IMR-90 (cell line): ENCODE results near the gene HOXD9.

ENCODE experiments used
- CEBPB ChIP-seq: IDR thresholded peaks from 2 replicates; pipeline ENCODE4 v1.6.1; 2012; ENCODE audit warnings: low read depth, low read length, improper control_type of control experiment
- FOS ChIP-seq: fragments of 150-350 bp; IDR thresholded peaks from 2 replicates; pipeline ENCODE4 v1.6.1; 2016; ENCODE audit warnings: low read depth, low read length
- MAFK ChIP-seq: IDR thresholded peaks from 2 replicates; pipeline ENCODE4 v1.6.1; 2012; ENCODE audit warnings: low read depth, low read length, improper control_type of control experiment
- MAZ ChIP-seq: IDR thresholded peaks from 2 replicates; pipeline ENCODE4 v1.6.1; 2012; ENCODE audit warnings: low read depth, mild to moderate bottlenecking, low read length, improper control_type of control experiment, moderate library complexity, borderline replicate concordance
- MXI1 ChIP-seq: IDR thresholded peaks from 2 replicates; pipeline ENCODE4 v1.6.1; 2012; ENCODE audit warnings: low read depth, mild to moderate bottlenecking, low read length, moderate library complexity, borderline replicate concordance
- POLR2A ChIP-seq: IDR thresholded peaks from 2 replicates; pipeline ENCODE4 v1.6.1; 2012; ENCODE audit warnings: mild to moderate bottlenecking, low read depth, low read length
- RCOR1 ChIP-seq: IDR thresholded peaks from 2 replicates; pipeline ENCODE4 v1.6.1; 2012; ENCODE audit warnings: mild to moderate bottlenecking, low read length, improper control_type of control experiment; ENCODE audit not compliant: insufficient replicate concordance
- SMC3 ChIP-seq: fragments of 150-350 bp; IDR thresholded peaks from 2 replicates; pipeline ENCODE4 v1.6.1; 2016; ENCODE audit warnings: low read depth, mild to moderate bottlenecking, antibody characterized with exemption, low read length, moderate library complexity
- USF2 ChIP-seq: fragments of 150-350 bp; IDR thresholded peaks from 2 replicates; pipeline ENCODE4 v1.6.1; 2017; ENCODE audit warnings: mild to moderate bottlenecking, antibody characterized with exemption, low read length, low read depth
- TF ChIP-seq, protein P1 (sequence below): conservative IDR thresholded peaks from 2 replicates; pipeline ENCODE4 v1.5.1; 2012; ENCODE audit warnings: mild to moderate bottlenecking, low read depth, low read length, improper control_type of control experiment

DNA sequence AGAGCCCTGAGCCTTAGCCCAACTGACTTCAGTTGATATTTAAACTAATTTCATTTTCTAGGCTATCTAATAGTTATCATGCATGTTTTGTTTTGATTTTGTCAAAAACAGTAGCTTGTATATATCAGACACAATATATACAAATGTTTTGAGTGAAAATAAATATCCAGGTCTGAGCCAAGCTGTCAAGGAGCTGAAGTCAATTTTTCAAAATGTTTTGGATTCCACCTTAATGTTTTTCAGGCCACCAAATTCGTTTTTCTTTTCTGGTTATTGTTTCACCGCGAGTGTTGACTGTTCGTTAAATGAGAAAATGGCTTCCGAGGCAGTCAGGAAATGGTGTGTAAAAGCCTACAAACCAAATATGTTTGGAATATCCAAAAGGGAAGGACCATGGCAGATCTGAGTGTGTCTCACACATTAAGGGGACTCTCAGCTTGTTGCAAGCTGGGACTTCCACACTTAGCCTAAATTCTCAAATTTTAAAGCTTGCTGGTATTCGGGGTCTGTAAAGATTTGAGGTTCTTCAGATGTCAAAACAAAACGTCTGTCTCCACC, 20.1 kb upstream of the HOXD9 start:
- no peak for TF ChIP-seq MAFK
- TF ChIP-seq, protein P1, sequence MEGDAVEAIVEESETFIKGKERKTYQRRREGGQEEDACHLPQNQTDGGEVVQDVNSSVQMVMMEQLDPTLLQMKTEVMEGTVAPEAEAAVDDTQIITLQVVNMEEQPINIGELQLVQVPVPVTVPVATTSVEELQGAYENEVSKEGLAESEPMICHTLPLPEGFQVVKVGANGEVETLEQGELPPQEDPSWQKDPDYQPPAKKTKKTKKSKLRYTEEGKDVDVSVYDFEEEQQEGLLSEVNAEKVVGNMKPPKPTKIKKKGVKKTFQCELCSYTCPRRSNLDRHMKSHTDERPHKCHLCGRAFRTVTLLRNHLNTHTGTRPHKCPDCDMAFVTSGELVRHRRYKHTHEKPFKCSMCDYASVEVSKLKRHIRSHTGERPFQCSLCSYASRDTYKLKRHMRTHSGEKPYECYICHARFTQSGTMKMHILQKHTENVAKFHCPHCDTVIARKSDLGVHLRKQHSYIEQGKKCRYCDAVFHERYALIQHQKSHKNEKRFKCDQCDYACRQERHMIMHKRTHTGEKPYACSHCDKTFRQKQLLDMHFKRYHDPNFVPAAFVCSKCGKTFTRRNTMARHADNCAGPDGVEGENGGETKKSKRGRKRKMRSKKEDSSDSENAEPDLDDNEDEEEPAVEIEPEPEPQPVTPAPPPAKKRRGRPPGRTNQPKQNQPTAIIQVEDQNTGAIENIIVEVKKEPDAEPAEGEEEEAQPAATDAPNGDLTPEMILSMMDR: no peak
- no peak for TF ChIP-seq USF2
- no peak for TF ChIP-seq POLR2A
- no peak for TF ChIP-seq RCOR1
- no peak for TF ChIP-seq SMC3
- TF ChIP-seq MAZ: no peak
- TF ChIP-seq MXI1: no peak
- TF ChIP-seq FOS: no peak
- TF ChIP-seq CEBPB: no peak
